Breast epithelium (tissue), 3 donors: ENCODE measurements around the gene OGG1.

Experiments
- CTCF ChIP-seq, 3 donors: fragments of 450-650 bp; IDR thresholded peaks; one replicate each; pipeline ENCODE4 v1.5.1; 2016 to 2017; ENCODE audit warnings: antibody characterized with exemption in 3 of 3, mild to moderate bottlenecking in 3 of 3, moderate library complexity in 3 of 3
- POLR2AphosphoS5 ChIP-seq, 3 donors: sonication (generic); formaldehyde crosslinking; IDR thresholded peaks; one replicate each; pipeline ENCODE4 v1.6.1; 2017; ENCODE audit warnings: antibody characterized with exemption in 3 of 3

GRCh38 chr3:9701711-9702110 lies 48.0 kb upstream of the OGG1 start:
- TF ChIP-seq CTCF (IDR thresholded peaks at IDR 0.05) (no peak), POLR2AphosphoS5 (IDR thresholded peaks at IDR 0.05) (no peak)
